HT1080 (cell line): ENCODE data around the gene EGLN1. TPM values are rescaled to one million over a fixed set of nuclear protein-coding genes. Genes with fewer than 3 reads are reported as not detected.
"Not testable (repeated sequence)": the region's sequence is repeated elsewhere in the genome, so short reads cannot be mapped to it uniquely, and the experiment has no call there.

Source experiments
- DNase-seq: peaks from one replicate; pipeline ENCODE4 v3.0.0-alpha.2; 2015; ENCODE audit warnings: low read depth
- polyA plus RNA-seq, 2 experiments: library from polyadenylated mRNA; depleted of rRNA; stranded (reverse); fragments of >200 nt; gene quantifications; 2 replicates each; pipeline ENCODE4 v1.2.3, GENCODE V29; 2015
- total RNA-seq: library from RNA; depleted of rRNA; stranded (reverse); fragments of >200 nt; shearing (Covaris generic); gene quantifications from 2 replicates; pipeline ENCODE4 v1.2.3, GENCODE V29; 2014; rRNA removed

The EGLN1 gene
- 24.9 and 25.8 TPM in 2 replicates for total RNA-seq
- 27.3 and 33.7 TPM in 2 replicates for polyA plus RNA-seq (2015; cell fraction: cytosol; rRNA removed)
- polyA plus RNA-seq (2015; cell fraction: nucleus; rRNA removed): 17.9 and 21.7 TPM in 2 replicates

- DNase-seq: peak; percentile 85
Observed at GRCh38 chr1:231421971-231422797, at the start of gene EGLN1. TSS of gene EGLN1 (minus strand) at chr1:231422287. CDS start at chr1:231421888, 399 bp downstream.

- DNase-seq: not testable (repeated sequence)
Observed at GRCh38 chr1:231471500-231471899, 49.4 kb upstream of the EGLN1 start.

GRCh38 chr1:231471027-231471426, 48.9 kb upstream of the EGLN1 start:
- DNase-seq: not testable (repeated sequence)

GRCh38 chr1:231467986-231468385, 45.9 kb upstream of the EGLN1 start:
- no peak for DNase-seq

GRCh38 chr1:231465051-231465450, 43.0 kb upstream of the EGLN1 start:
- no peak for DNase-seq

- DNase-seq: no peak
Observed at GRCh38 chr1:231463541-231463940, 41.5 kb upstream of the EGLN1 start.

- peak; percentile 65 for DNase-seq
Observed at GRCh38 chr1:231460614-231461013, 38.5 kb upstream of the EGLN1 start.

- DNase-seq: not testable (repeated sequence)
Observed at GRCh38 chr1:231459438-231459837, 37.4 kb upstream of the EGLN1 start.

- DNase-seq: not testable (repeated sequence)
Observed at GRCh38 chr1:231457956-231458355, 35.9 kb upstream of the EGLN1 start.

GRCh38 chr1:231454133-231454532, 32.0 kb upstream of the EGLN1 start:
- not testable (repeated sequence) for DNase-seq

- DNase-seq: no peak
Observed at GRCh38 chr1:231446138-231446537, 24.1 kb upstream of the EGLN1 start.

GRCh38 chr1:231444059-231444458, 22.0 kb upstream of the EGLN1 start:
- no peak for DNase-seq

GRCh38 chr1:231443363-231443762, 21.3 kb upstream of the EGLN1 start:
- DNase-seq: no peak

- peak; percentile 22 for DNase-seq
Observed at GRCh38 chr1:231442735-231443134, 20.6 kb upstream of the EGLN1 start.

GRCh38 chr1:231432996-231433395, 10.9 kb upstream of the EGLN1 start:
- DNase-seq: no peak

- DNase-seq: no peak
Observed at GRCh38 chr1:231431665-231432415, 9.8 kb upstream of the EGLN1 start.

- DNase-seq: not testable (repeated sequence)
Observed at GRCh38 chr1:231430678-231431352, 8.7 kb upstream of the EGLN1 start.

- no peak for DNase-seq
Observed at GRCh38 chr1:231428377-231428776, 6.3 kb upstream of the EGLN1 start.

- no peak for DNase-seq
Observed at GRCh38 chr1:231424950-231425805, 3.1 kb upstream of the EGLN1 start.

- no peak for DNase-seq
Observed at GRCh38 chr1:231423648-231424047, 1.6 kb upstream of the EGLN1 start.
